Measurements from ENCODE around the gene SORCS2.

Gene SORCS2

GRCh38 chr4:7737752-7738457 lies 545.6 kb downstream of the SORCS2 start:
- H3K4me1 ChIP-seq (ENCODE audit: low read length): no peaks in the 10 kb centered on the region
- no peaks in the 10 kb centered on the region for H4K20me1 ChIP-seq (ENCODE audit: insufficient read depth, low read length)
- no peak overlapping the region for H3K27ac ChIP-seq (ENCODE audit: low read length)
- no peak overlapping the region for H3K4me2 ChIP-seq (ENCODE audit: low read length)
- H3K79me2 ChIP-seq (ENCODE audit: low read length): no peaks in the 10 kb centered on the region
- no peak overlapping the region for H3K4me3 ChIP-seq (ENCODE audit: low read length)
- H3K36me3 ChIP-seq (replicated peaks; ENCODE audit: low read depth, low read length): no peaks in the 10 kb centered on the region
- TF ChIP-seq, protein P1, sequence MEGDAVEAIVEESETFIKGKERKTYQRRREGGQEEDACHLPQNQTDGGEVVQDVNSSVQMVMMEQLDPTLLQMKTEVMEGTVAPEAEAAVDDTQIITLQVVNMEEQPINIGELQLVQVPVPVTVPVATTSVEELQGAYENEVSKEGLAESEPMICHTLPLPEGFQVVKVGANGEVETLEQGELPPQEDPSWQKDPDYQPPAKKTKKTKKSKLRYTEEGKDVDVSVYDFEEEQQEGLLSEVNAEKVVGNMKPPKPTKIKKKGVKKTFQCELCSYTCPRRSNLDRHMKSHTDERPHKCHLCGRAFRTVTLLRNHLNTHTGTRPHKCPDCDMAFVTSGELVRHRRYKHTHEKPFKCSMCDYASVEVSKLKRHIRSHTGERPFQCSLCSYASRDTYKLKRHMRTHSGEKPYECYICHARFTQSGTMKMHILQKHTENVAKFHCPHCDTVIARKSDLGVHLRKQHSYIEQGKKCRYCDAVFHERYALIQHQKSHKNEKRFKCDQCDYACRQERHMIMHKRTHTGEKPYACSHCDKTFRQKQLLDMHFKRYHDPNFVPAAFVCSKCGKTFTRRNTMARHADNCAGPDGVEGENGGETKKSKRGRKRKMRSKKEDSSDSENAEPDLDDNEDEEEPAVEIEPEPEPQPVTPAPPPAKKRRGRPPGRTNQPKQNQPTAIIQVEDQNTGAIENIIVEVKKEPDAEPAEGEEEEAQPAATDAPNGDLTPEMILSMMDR (IDR thresholded peaks at IDR 0.05; ENCODE audit: low read depth, low read length): no peak
- TF ChIP-seq EZH2phosphoT487 (IDR thresholded peaks at IDR 0.05; ENCODE audit: low read depth): no peak
- H3K9ac ChIP-seq (ENCODE audit: low read length): no peak overlapping the region
- no peak overlapping the region for H2AFZ ChIP-seq (ENCODE audit: low read depth, low read length)
- no peaks in the 10 kb centered on the region for H3K9me3 ChIP-seq (ENCODE audit: insufficient read depth, low read length)
- no peaks in the 10 kb centered on the region for H3K27me3 ChIP-seq (ENCODE audit: low read depth, low read length)

DNA sequence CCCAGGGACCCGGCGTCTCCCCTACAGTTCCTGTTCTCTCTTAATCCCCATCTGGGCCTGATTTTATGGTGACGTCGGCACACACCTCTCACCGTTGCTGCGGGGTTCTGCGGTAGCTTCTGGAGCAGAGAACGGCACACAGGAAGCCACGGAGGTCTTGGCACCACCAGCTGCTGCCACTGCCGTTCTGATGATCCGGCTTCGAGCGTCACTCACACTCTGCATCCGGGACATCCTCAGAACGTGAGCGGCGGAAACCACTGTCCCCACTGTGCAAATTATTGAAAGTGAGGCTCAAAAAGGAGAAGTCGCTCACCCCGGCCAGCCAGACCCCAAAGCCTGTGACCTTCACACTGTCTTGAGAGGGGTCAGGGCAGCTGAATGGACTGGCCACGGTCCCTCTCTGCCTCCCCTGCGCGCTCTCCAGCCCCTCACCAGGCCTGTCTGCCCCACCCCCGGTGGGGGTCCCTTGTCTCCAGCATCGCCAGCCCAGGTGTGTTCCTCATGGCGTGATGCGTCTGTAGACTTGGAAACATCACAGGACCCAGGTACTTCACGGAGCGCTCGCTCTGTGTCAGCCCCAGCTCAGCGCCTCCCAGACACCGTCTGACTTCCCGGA lies 546.2 kb downstream of the SORCS2 start:
- H3K9me3 ChIP-seq (ENCODE audit: insufficient read depth, low read length): no peaks in the 10 kb centered on the region
- no peak overlapping the region for H3K9ac ChIP-seq (ENCODE audit: low read length)
- no peaks in the 10 kb centered on the region for H3K27me3 ChIP-seq (ENCODE audit: low read depth, low read length)
- no peaks in the 10 kb centered on the region for H4K20me1 ChIP-seq (ENCODE audit: insufficient read depth, low read length)
- no peak overlapping the region for H3K27ac ChIP-seq (ENCODE audit: low read length)
- no peak overlapping the region for H3K4me3 ChIP-seq (ENCODE audit: low read length)
- no peaks in the 10 kb centered on the region for H3K36me3 ChIP-seq (replicated peaks; ENCODE audit: low read depth, low read length)
- H3K4me1 ChIP-seq (ENCODE audit: low read length): peaks cover under 1% of the 10 kb centered on the region
- H3K4me2 ChIP-seq (ENCODE audit: low read length): no peak overlapping the region
- no peaks in the 10 kb centered on the region for H3K79me2 ChIP-seq (ENCODE audit: low read length)
- TF ChIP-seq, protein P1 (IDR thresholded peaks at IDR 0.05; ENCODE audit: low read depth, low read length): no peak
- TF ChIP-seq EZH2phosphoT487 (IDR thresholded peaks at IDR 0.05; ENCODE audit: low read depth): no peak
- H2AFZ ChIP-seq (ENCODE audit: low read depth, low read length): no peak overlapping the region

- no peaks in the 10 kb centered on the region for H3K79me2 ChIP-seq (ENCODE audit: low read length)
- H2AFZ ChIP-seq (ENCODE audit: low read depth, low read length): no peak overlapping the region
Measured at GRCh38 chr4:7739077-7739917, 547.0 kb downstream of the SORCS2 start.

More at GRCh38 chr4:7739077-7739917, 547.0 kb downstream of the SORCS2 start:
- H3K9me3 ChIP-seq (ENCODE audit: insufficient read depth, low read length): no peaks in the 10 kb centered on the region
- no peaks in the 10 kb centered on the region for H3K27me3 ChIP-seq (ENCODE audit: low read depth, low read length)
- H3K4me3 ChIP-seq (ENCODE audit: low read length): no peak overlapping the region
- no peaks in the 10 kb centered on the region for H3K36me3 ChIP-seq (replicated peaks; ENCODE audit: low read depth, low read length)
- TF ChIP-seq EZH2phosphoT487 (IDR thresholded peaks at IDR 0.05; ENCODE audit: low read depth): no peak
- TF ChIP-seq, protein P1 (IDR thresholded peaks at IDR 0.05; ENCODE audit: low read depth, low read length): no peak
- no peak overlapping the region for H3K27ac ChIP-seq (ENCODE audit: low read length)
- no peak overlapping the region for H3K4me2 ChIP-seq (ENCODE audit: low read length)
- H4K20me1 ChIP-seq (ENCODE audit: insufficient read depth, low read length): no peaks in the 10 kb centered on the region
- H3K4me1 ChIP-seq (ENCODE audit: low read length): peaks cover 8% of the 10 kb centered on the region
- no peak overlapping the region for H3K9ac ChIP-seq (ENCODE audit: low read length)
